Fibroblast of upper back skin (primary cell): Measurements from ENCODE around the gene GSDME.

Source experiments
- DNase-seq: peaks from one replicate; pipeline ENCODE4 v3.0.0-alpha.2; 2013

The GSDME gene

GRCh38 chr7:24769014-24769830 lies 12.0 kb upstream of the GSDME start:
- no peak for DNase-seq

GRCh38 chr7:24767878-24768569 lies 10.8 kb upstream of the GSDME start:
- no peak for DNase-seq

DNA sequence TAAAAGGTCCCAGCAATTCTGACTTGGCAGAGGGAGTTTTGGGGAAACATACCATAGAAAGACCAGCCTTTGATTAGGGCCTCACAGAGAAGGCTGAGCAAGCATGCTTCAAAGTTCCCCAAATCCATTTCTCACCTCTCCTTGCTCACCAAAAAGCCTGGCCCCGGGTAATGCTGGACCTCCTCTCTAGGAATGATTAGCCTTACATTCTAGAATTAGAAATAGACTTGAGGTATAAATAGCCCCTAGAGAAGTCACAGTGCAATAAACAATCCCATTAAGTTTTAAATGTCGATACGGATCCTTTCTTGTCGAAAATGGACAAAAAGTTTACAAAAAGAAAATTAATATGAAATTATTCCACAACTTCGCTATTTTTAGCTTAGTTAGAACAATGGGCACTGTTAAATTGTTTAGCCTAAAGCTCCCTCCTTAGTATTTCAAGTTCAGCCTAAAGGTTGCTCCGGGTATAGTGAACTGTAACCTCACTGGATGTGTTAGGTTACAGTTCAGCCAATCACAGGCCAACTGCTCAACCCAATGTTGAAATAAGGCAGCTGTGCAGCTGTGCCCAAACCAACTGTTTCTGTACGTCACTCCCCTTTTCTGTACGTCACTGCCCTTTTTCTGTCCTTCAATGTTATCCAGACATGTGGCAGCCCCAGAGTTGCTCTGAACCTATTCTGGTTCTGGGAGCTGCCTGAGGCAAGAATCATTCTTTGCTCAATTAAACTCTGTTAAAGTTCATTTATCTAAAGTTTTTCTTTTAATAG lies 7.9 kb upstream of the GSDME start:
- DNase-seq, result peak; percentile 14

DNA sequence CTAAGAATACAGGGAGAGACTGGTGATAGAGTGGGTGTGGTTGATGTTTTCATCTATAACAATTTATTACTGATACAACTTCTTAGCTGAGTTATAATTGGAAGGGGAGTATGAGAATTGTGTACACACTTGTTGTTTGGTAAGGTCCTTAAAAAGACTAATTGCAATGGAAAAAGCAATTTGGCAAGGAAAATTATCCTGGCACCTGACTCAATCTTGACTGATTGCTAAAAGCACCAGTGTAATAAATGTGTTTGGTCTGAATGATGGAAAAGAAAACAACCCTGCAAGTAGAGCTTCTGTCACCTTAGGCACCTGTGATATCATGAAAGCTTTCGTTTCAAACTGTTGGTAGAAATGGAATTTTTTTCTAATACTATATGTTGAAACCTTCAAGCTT lies 6.7 kb upstream of the GSDME start:
- no peak for DNase-seq

DNA sequence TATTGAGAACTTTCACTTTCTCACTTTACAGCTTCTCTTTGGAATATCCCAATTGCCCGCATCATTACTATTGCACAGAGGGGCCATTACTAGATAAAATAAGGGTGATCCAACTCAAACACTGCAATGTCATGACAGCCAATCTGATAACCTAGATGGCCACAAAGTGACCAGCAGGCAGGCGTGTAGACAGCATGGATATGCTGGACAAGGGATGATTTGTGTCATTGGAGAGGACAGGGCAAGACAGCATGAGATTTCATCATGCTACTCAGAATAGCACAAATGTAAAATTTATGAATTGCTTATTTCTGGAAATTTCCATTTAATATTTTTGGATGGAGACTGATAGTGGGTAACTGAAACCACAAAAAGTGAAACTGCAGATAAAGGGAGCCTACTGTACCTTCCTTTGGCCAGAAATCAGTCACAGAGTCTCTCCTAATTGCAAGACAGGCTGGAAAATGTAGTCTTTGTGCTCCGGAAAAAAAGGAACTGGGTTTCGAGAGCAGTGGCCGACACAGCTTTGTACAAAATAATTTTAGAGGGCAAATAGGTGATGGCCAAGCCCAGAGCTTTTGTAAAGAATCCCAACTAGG lies 6.1 kb upstream of the GSDME start:
- DNase-seq, result no peak

- DNase-seq, result no peak
These were observed 5.5 kb upstream of the GSDME start for GRCh38 chr7:24762771-24763170.

DNA sequence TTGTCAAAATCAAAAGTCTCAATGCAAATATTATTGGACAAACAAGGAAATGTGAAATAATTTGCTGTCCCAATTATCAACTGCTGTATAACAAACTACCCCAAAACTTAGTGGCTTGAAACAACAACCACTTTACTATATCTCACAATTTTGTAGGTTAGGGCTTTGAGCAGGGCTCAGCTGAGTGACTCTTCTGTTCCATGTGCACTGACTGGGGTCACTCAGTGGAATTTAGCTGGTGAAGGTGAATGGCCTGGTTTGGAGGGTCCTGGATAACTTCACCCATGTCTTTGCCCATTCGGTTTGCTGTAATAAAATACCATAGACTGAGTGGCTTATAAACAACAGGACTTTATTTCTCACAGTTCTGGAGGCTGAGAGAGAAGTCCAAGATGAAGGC lies 3.7 kb upstream of the GSDME start:
- DNase-seq, result no peak

- DNase-seq, result peak; percentile 62
These were observed 515 bp downstream of the GSDME start for GRCh38 chr7:24756545-24757352.

DNA sequence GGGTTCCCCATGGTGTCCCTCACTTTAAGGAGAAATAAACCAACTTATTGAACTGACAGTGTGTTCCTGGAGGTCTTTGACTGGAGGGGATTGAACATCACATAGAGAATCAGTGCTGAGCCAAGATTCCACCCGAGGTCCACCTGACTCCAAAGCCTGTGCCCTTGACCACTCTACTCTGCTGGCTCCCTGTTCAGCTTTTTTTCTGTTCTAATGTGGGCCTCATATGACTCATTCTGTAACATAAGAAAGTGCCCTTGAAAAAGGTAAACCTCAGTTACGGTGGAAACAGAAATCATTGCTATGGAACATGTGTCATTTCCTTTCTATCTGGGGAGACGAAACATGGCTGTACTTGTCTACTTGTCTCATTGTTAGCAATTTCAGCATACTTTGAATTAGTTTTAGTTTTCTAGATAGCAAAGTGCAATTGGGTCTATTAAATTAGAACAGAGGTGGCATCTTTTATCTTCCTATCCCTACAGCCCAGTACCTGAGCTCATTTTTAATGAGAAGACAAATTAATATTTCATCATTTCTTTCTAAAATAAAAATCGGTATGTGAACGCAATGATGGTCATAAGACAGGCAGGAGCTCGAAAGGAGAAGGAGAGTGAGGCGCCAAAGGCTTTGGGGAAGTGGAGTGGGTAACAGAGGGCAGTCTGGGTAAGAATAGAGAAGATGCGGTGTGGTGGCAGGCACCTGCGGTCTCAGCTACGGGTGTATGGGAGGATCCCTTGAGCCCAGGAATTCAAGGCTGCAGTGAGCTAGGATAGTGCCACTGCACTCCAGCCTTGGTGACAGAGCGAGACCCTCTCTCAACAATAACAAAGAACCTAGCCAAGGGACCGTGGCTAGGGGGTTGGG lies 1.5 kb downstream of the GSDME start:
- DNase-seq, result peak; percentile 56

DNA sequence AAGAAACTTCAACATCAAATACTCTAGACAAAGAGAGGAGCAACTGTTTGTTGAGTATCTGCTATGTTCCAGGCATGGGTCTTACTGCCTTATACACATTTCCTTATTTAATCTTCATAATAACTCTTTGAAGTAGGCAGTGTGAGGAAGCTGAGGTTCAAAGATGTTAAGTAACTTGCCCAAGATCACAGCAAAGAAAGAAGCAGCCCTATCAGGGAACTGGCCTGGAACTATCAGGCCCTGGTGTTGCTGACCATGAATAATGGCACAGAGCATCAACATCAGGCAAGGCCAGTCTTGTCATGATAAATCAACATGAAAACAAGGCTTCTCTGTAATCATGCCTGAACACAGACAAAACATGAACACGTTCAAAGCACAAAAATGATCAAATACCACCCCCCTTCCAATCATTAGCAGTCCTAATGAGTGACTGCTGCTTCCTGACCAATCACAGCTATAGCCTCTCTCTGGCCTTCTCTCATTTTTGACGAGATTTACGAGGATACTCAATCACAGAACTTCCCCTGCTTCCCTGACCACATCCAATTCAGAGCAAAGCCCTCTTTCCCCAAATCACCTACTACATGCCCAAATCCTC lies 2.3 kb downstream of the GSDME start:
- no peak for DNase-seq

- no peak for DNase-seq
These were observed 5.0 kb downstream of the GSDME start for GRCh38 chr7:24752073-24752800.

- DNase-seq, result peak; percentile 22
These were observed 5.8 kb downstream of the GSDME start for GRCh38 chr7:24751484-24751883.

- DNase-seq, result no peak
These were observed 6.7 kb downstream of the GSDME start for GRCh38 chr7:24750441-24751055.

DNA sequence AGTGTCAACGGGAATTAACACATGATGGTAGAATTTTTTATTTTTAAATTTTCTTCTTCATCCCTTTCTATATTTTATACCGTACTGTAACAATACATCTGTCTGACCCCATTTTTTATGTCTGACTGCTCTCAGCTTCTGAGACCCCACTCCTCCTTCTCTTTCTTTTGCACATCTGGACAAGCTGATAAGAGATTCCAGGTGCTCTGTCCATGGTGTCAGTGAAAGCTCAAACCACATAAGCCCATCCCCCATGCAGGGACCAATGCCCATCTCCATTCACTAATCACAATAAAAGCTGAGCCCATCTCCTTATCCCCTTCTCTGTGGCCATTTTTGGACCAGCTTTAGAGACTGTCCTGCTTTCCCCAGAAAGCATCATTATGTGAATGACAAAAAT lies 8.7 kb downstream of the GSDME start:
- no peak for DNase-seq

DNA sequence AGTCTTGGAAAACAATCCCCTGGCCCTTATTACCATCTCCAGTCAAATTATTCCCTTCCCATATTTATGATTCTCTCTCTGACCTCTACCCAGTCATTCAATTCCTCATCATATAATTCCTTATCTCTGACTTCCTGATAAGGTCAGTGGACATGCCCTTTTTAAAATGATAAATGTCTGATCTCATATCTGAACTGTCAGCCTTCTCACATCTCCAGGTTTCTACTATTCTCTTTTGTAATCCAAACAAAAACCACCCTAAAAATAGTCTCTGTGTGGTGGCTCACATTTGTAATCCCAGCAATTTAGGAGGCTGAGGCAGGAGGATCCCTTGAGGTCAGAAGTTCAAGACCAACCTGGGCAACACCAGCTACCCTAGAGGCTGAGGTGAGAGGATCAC lies 11.9 kb downstream of the GSDME start:
- DNase-seq, result no peak

DNA sequence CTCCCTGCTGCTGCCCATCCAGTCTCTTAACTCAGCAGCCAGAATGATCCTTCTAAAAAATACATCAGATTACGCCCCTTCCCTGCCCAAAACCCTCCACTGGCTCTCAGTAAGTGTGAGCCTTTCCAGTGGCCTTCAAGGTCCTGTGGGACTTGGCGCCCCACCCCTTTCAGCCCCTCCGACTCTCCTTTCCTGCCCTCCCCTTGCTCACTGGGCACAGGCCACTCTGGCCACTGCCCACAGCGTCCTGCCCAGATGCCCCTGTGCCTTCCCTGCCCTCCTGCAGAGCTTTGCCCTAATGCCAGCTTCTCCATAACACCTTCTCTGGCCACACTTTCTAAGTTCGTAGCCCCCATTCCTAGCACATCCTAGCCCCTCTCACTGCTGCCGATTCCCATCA lies 13.8 kb downstream of the GSDME start:
- no peak for DNase-seq

GRCh38 chr7:24742506-24743162 lies 14.6 kb downstream of the GSDME start:
- no peak for DNase-seq

GRCh38 chr7:24741679-24742505 lies 15.4 kb downstream of the GSDME start:
- peak; percentile 100 for DNase-seq
